H9 (cell line): Measurements from ENCODE around the gene BTBD18. TPM values are rescaled to one million over a fixed set of nuclear protein-coding genes. Genes with fewer than 3 reads are reported as not detected.

ENCODE experiments used
- DNase-seq: peaks from one replicate; pipeline ENCODE4 v3.0.0-alpha.2; 2017
- H2AFZ ChIP-seq: one replicate; pipeline ENCODE4 v1.6.1; 2013; ENCODE audit warnings: mild to moderate bottlenecking, low read length, control low read depth, moderate library complexity
- H2AK5ac ChIP-seq: 2 replicates; pipeline ENCODE4 v1.6.1; 2013; ENCODE audit warnings: low read length, control low read depth, mixed read lengths; ENCODE audit not compliant: insufficient read length
- H2BK120ac ChIP-seq: one replicate; pipeline ENCODE4 v1.6.1; 2013; ENCODE audit warnings: low read depth, mild to moderate bottlenecking, low read length, control low read depth, inconsistent platforms; ENCODE audit not compliant: poor library complexity, severe bottlenecking
- H2BK12ac ChIP-seq: 2 replicates; pipeline ENCODE4 v1.6.1; 2013; ENCODE audit warnings: low read length, control low read depth, mixed read lengths, low read depth; ENCODE audit not compliant: insufficient read length
- H2BK15ac ChIP-seq: 2 replicates; pipeline ENCODE4 v1.6.1; 2013; ENCODE audit warnings: low read depth, low read length, control low read depth
- H2BK20ac ChIP-seq: one replicate; pipeline ENCODE4 v1.6.1; 2013; ENCODE audit warnings: low read depth, mild to moderate bottlenecking, low read length, control low read depth, inconsistent platforms; ENCODE audit not compliant: poor library complexity, severe bottlenecking
- H2BK5ac ChIP-seq: 2 replicates; pipeline ENCODE4 v1.6.1; 2013; ENCODE audit warnings: low read length, control low read depth, mixed read lengths; ENCODE audit not compliant: insufficient read length
- H3K14ac ChIP-seq: 2 replicates; pipeline ENCODE4 v1.6.1; 2013; ENCODE audit warnings: low read length, control low read depth; ENCODE audit not compliant: insufficient read depth
- H3K18ac ChIP-seq: 2 replicates; pipeline ENCODE4 v1.6.1; 2013; ENCODE audit warnings: low read depth, mild to moderate bottlenecking, mixed read lengths, low read length, control low read depth; ENCODE audit not compliant: insufficient read length
- H3K23ac ChIP-seq: 2 replicates; pipeline ENCODE4 v1.6.1; 2013; ENCODE audit warnings: low read length, control low read depth, mixed read lengths, low read depth; ENCODE audit not compliant: insufficient read length
- H3K23me2 ChIP-seq: 2 replicates; pipeline ENCODE4 v1.6.1; 2013; ENCODE audit warnings: low read depth, mild to moderate bottlenecking, mixed read lengths, low read length, control low read depth; ENCODE audit not compliant: insufficient read length, poor library complexity, severe bottlenecking
- H3K27ac ChIP-seq: 2 replicates; pipeline ENCODE4 v1.5.1; 2013; ENCODE audit warnings: low read length, control low read depth, mixed read lengths, low read depth; ENCODE audit not compliant: insufficient read length
- H3K27me3 ChIP-seq: 2 replicates; pipeline ENCODE4 v1.6.1; 2013; ENCODE audit warnings: low read length, control low read depth, inconsistent platforms; ENCODE audit not compliant: insufficient read depth
- H3K4ac ChIP-seq: 2 replicates; pipeline ENCODE4 v1.6.1; 2013; ENCODE audit warnings: low read depth, mild to moderate bottlenecking, control low read depth, inconsistent platforms, low read length, moderate library complexity
- H3K4me1 ChIP-seq: 2 replicates; pipeline ENCODE4 v1.6.1; 2013; ENCODE audit warnings: low read length, control low read depth, inconsistent platforms; ENCODE audit not compliant: insufficient read depth
- H3K4me2 ChIP-seq: 2 replicates; pipeline ENCODE4 v1.6.1; 2013; ENCODE audit warnings: low read length, control low read depth, mixed read lengths; ENCODE audit not compliant: insufficient read length, insufficient read depth
- H3K56ac ChIP-seq: 2 replicates; pipeline ENCODE4 v1.6.1; 2013; ENCODE audit warnings: low read depth, mild to moderate bottlenecking, mixed read lengths, low read length, control low read depth; ENCODE audit not compliant: insufficient read length
- H3K79me1 ChIP-seq: 2 replicates; pipeline ENCODE4 v1.6.1; 2013; ENCODE audit warnings: low read depth, mild to moderate bottlenecking, moderate library complexity, low read length, control low read depth, inconsistent platforms; ENCODE audit not compliant: insufficient read depth, poor library complexity, severe bottlenecking
- H3K79me2 ChIP-seq: 2 replicates; pipeline ENCODE4 v1.6.1; 2013; ENCODE audit warnings: low read length, control low read depth, inconsistent platforms; ENCODE audit not compliant: insufficient read depth
- H3K9ac ChIP-seq: 2 replicates; pipeline ENCODE4 v1.6.1; 2013; ENCODE audit warnings: low read length, control low read depth, mixed read lengths; ENCODE audit not compliant: insufficient read length; ENCODE audit errors: extremely low read depth
- H3K9me3 ChIP-seq: one replicate; pipeline ENCODE4 v1.6.1; 2013; ENCODE audit warnings: low read depth, low read length, inconsistent platforms; ENCODE audit not compliant: control insufficient read depth
- H3T11ph ChIP-seq: one replicate; pipeline ENCODE4 v1.6.1; 2013; ENCODE audit warnings: mild to moderate bottlenecking, low read length, control low read depth, inconsistent platforms
- H4K20me1 ChIP-seq: one replicate; pipeline ENCODE4 v1.6.1; 2013; ENCODE audit not compliant: control insufficient read depth, insufficient read length, insufficient read depth
- H4K5ac ChIP-seq: 2 replicates; pipeline ENCODE4 v1.6.1; 2013; ENCODE audit warnings: low read depth, mild to moderate bottlenecking, mixed read lengths, low read length, control low read depth; ENCODE audit not compliant: insufficient read length
- H4K8ac ChIP-seq: replicated peaks from 2 replicates; pipeline ENCODE4 v1.6.1; 2013; ENCODE audit warnings: low read length, control low read depth, mixed read lengths, low read depth; ENCODE audit not compliant: insufficient read length
- H4K91ac ChIP-seq: 2 replicates; pipeline ENCODE4 v1.6.1; 2013; ENCODE audit warnings: low read depth, mild to moderate bottlenecking, moderate library complexity, mixed read lengths, low read length, control low read depth; ENCODE audit not compliant: insufficient read length
- H3K27ac Mint-ChIP-seq, 3 experiments: 2 replicates in 2 of 3; 3 replicates in 1 of 3; pipeline ENCODE4 v1.8.0; 2020 to 2021; ENCODE audit warnings: mixed read lengths in 3 of 3, mild to moderate bottlenecking in 1 of 3, moderate library complexity in 1 of 3
- H3K27me3 Mint-ChIP-seq: 2 replicates; pipeline ENCODE4 v1.8.0; 2021; ENCODE audit warnings: low read depth, mild to moderate bottlenecking, moderate library complexity, mixed read lengths
- H3K36me3 Mint-ChIP-seq, 3 experiments: 2 replicates in 2 of 3; 3 replicates in 1 of 3; pipeline ENCODE4 v1.8.0; 2020 to 2021; ENCODE audit warnings: low read depth in 3 of 3, mixed read lengths in 3 of 3; ENCODE audit not compliant: insufficient read depth in 1 of 3
- H3K4me1 Mint-ChIP-seq, 2 experiments: 2 replicates each; pipeline ENCODE4 v1.8.0; 2020; ENCODE audit warnings: mixed read lengths in 2 of 2
- H3K4me3 Mint-ChIP-seq, 2 experiments: 2 replicates in 1 of 2; 3 replicates in 1 of 2; pipeline ENCODE4 v1.8.0; 2020 to 2021; ENCODE audit warnings: mild to moderate bottlenecking in 2 of 2, mixed read lengths in 2 of 2, moderate library complexity in 1 of 2
- H3K9me3 Mint-ChIP-seq, 2 experiments: 2 replicates in 1 of 2; 3 replicates in 1 of 2; pipeline ENCODE4 v1.8.0; 2020; ENCODE audit warnings: mild to moderate bottlenecking in 2 of 2, mixed read lengths in 2 of 2, moderate library complexity in 1 of 2
- CTCF ChIP-seq: fragments of 200-600 bp; sonication (generic); conservative IDR thresholded peaks from 3 replicates; pipeline ENCODE4 v1.8.0; 2021; ENCODE audit warnings: antibody characterized with exemption, mild to moderate bottlenecking
- WGBS: extraction: QIAGEN DNeasy Blood & Tissue Kit; methylation state at CpG from one replicate; pipeline ENCODE4 v1.1.7; 2013; ENCODE audit warnings: missing lambda C conversion rate, low lambda C conversion rate, mixed read lengths; ENCODE audit not compliant: insufficient read length; ENCODE audit errors: extremely low coverage; 5-methylcytosine and 5-hydroxymethylcytosine counted together
- total RNA-seq: library from RNA; stranded (reverse); gene quantifications from 2 replicates; pipeline ENCODE4 v1.2.1, GENCODE V29; 2021

BTBD18 gene
- total RNA-seq, 1 experiment from 2014 or later, result not detected

- Histone ChIP-seq H2BK120ac (no peak overlapping the region), H3K9me3 (no peaks in the 10 kb centered on the region), H2BK5ac (no peak overlapping the region), H2AK5ac (no peak overlapping the region), H4K91ac (no peak overlapping the region), H3T11ph (no peak overlapping the region), H3K27ac (no peak overlapping the region), H3K23ac (no peak overlapping the region), H2BK15ac (no peak overlapping the region), H2AFZ (no peak overlapping the region), H3K4me1 (no peaks in the 10 kb centered on the region), H3K56ac (no peak overlapping the region), H3K4ac (no peak overlapping the region), H4K8ac (no peak overlapping the region), H4K20me1 (peaks cover 3% of the 10 kb centered on the region), H3K4me2 (no peak overlapping the region), H3K79me1 (peaks cover 3% of the 10 kb centered on the region), H3K14ac (no peak overlapping the region), H3K18ac (no peak overlapping the region), H3K23me2 (peaks cover 6% of the 10 kb centered on the region), H4K5ac (no peak overlapping the region), H3K79me2 (peaks cover 5% of the 10 kb centered on the region; the same call in 1 of the 2 replicates), H2BK20ac (no peak overlapping the region), H3K27me3 (no peaks in the 10 kb centered on the region), H3K9ac (no peak overlapping the region), H2BK12ac (no peak overlapping the region)
- no peak for DNase-seq
- H3K9me3 Mint-ChIP-seq, result no peaks in the 10 kb centered on the region
- H3K4me1 Mint-ChIP-seq, result peaks cover 10 to 11% of the 10 kb centered on the region in 2 experiments
- H3K27me3 Mint-ChIP-seq, result no peaks in the 10 kb centered on the region; the same call in 1 of the 2 replicates
- H3K36me3 Mint-ChIP-seq, result peaks cover 24 to 43% (median 36%) of the 10 kb centered on the region in 3 experiments
- WGBS, result no CpG with 5 or more reads among the region's 5 CpGs
- TF ChIP-seq CTCF, result no peak
- H3K27ac Mint-ChIP-seq, result peak overlapping the region in 2 of 3 experiments; percentile 11 to 22; a peak in 3 of 7 replicates
- no peak overlapping the region; a peak in 1 of 5 replicates for H3K4me3 Mint-ChIP-seq
Measured at GRCh38 chr11:57745206-57745605, 6.4 kb downstream of the BTBD18 start.
